Gastroesophageal sphincter (tissue), 3 donors: ENCODE measurements around the gene GINS3.

Source experiments
- POLR2A ChIP-seq, 2 donors: fragments of 450-650 bp; IDR thresholded peaks; one replicate each; pipeline ENCODE4 v1.6.1; 2017; ENCODE audit warnings: antibody characterized with exemption in 2 of 2, mild to moderate bottlenecking in 2 of 2, moderate library complexity in 1 of 2
- TF ChIP-seq, protein P1 (sequence below), 4 experiments: fragments of 200-600 bp in 2 of 4; fragments of 450-650 bp in 2 of 4; sonication (generic) in 1 of 4; IDR thresholded peaks; one replicate each; pipeline ENCODE4 v1.5.1; 2017 to 2019; ENCODE audit warnings: antibody characterized with exemption in 4 of 4, mild to moderate bottlenecking in 2 of 4, moderate library complexity in 2 of 4

DNA sequence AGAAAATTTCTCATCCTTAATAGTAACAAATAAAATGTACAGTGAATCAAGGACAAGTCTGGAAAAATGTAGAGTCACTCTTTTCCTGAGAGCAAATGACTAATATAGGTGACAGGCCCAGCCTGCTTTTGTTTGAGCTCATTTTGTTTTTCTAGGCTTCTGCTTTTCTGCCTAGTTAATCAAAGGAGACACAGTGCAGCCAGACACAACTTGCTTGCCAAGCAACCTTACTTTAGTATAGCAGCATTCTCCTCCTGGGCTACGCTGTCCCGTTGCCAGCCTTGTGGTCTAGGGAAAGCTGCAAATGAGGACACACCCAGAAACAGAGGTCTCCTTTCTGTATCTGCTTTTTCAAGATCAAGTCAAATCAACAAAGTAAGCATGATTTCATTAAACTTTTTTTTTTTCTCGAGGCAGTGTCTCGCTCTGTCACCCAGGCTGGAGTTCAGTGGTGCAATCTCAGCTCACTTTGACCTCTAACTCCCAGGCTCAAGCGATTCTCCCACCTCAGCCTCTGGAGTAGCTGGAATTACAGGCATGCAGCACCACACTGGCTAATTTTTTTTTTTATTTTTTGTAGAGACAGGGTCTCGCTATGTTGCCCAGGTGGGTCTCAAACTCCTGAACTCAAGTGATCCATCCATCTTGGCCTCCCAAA is 17.2 kb downstream of the GINS3 start:
- no peak for TF ChIP-seq POLR2A (IDR thresholded peaks at IDR 0.05)
- TF ChIP-seq, protein P1, sequence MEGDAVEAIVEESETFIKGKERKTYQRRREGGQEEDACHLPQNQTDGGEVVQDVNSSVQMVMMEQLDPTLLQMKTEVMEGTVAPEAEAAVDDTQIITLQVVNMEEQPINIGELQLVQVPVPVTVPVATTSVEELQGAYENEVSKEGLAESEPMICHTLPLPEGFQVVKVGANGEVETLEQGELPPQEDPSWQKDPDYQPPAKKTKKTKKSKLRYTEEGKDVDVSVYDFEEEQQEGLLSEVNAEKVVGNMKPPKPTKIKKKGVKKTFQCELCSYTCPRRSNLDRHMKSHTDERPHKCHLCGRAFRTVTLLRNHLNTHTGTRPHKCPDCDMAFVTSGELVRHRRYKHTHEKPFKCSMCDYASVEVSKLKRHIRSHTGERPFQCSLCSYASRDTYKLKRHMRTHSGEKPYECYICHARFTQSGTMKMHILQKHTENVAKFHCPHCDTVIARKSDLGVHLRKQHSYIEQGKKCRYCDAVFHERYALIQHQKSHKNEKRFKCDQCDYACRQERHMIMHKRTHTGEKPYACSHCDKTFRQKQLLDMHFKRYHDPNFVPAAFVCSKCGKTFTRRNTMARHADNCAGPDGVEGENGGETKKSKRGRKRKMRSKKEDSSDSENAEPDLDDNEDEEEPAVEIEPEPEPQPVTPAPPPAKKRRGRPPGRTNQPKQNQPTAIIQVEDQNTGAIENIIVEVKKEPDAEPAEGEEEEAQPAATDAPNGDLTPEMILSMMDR (IDR thresholded peaks at IDR 0.05): no peak
